Measurements from ENCODE around the gene NAIF1.
"Not testable (repeated sequence)": the region's sequence is repeated elsewhere in the genome, so short reads cannot be mapped to it uniquely, and the experiment has no call there.

The NAIF1 gene

GRCh38 chr9:128066713-128067644, at the start of gene NAIF1:
Gene NAIF1, minus strand, starts transcription at chr9:128067320. Its CDS starts 219 bp downstream, at chr9:128067101.
- DNase-seq (ENCODE audit: low read depth in 3 of 3), result peak; percentile 86 to 94 (median 94)

- no peak for DNase-seq (ENCODE audit: low read depth in 3 of 3)
Measured at GRCh38 chr9:128116104-128117083, 49.3 kb upstream of the NAIF1 start.

- no peak for DNase-seq (ENCODE audit: low read depth in 3 of 3)
Measured at GRCh38 chr9:128115187-128116103, 48.3 kb upstream of the NAIF1 start.

GRCh38 chr9:128114326-128115186, 47.4 kb upstream of the NAIF1 start:
- DNase-seq (ENCODE audit: low read depth in 3 of 3), result no peak

- DNase-seq (ENCODE audit: low read depth in 3 of 3), result no peak
Measured at GRCh38 chr9:128113526-128114325, 46.6 kb upstream of the NAIF1 start.

- not testable (repeated sequence) for DNase-seq (ENCODE audit: low read depth in 3 of 3)
Measured at GRCh38 chr9:128111726-128112125, 44.6 kb upstream of the NAIF1 start.

- no peak for DNase-seq (ENCODE audit: low read depth in 3 of 3)
Measured at GRCh38 chr9:128109050-128109709, 42.1 kb upstream of the NAIF1 start.

GRCh38 chr9:128108269-128109049, 41.3 kb upstream of the NAIF1 start:
- no peak for DNase-seq (ENCODE audit: low read depth in 3 of 3)

GRCh38 chr9:128107468-128108268, 40.5 kb upstream of the NAIF1 start:
- no peak for DNase-seq (ENCODE audit: low read depth in 3 of 3)

- DNase-seq (ENCODE audit: low read depth in 3 of 3), result no peak
Measured at GRCh38 chr9:128106940-128107467, 39.9 kb upstream of the NAIF1 start.

GRCh38 chr9:128106181-128106939, 39.2 kb upstream of the NAIF1 start:
- no peak for DNase-seq (ENCODE audit: low read depth in 3 of 3)

- no peak for DNase-seq (ENCODE audit: low read depth in 3 of 3)
Measured at GRCh38 chr9:128105538-128106175, 38.5 kb upstream of the NAIF1 start.

- no peak for DNase-seq (ENCODE audit: low read depth in 3 of 3)
Measured at GRCh38 chr9:128104171-128104618, 37.1 kb upstream of the NAIF1 start.

GRCh38 chr9:128103589-128103962, 36.5 kb upstream of the NAIF1 start:
- peak; percentile 14 to 32 (median 19) for DNase-seq (ENCODE audit: low read depth in 3 of 3)

GRCh38 chr9:128102861-128103588, 35.9 kb upstream of the NAIF1 start:
- no peak for DNase-seq (ENCODE audit: low read depth in 3 of 3)
